Fibroblast of mammary gland (primary cell): ENCODE results near the gene AHNAK.

Source experiments
- DNase-seq: peaks from one replicate; pipeline ENCODE4 v3.0.0-alpha.2; 2010; ENCODE audit warnings: low read depth
- H3K4me3 ChIP-seq: 2 replicates; pipeline ENCODE4 v1.5.1; 2011; ENCODE audit warnings: low read depth, mild to moderate bottlenecking, low read length, moderate library complexity; ENCODE audit not compliant: control insufficient read depth
- CTCF ChIP-seq: conservative IDR thresholded peaks from 2 replicates; pipeline ENCODE4 v1.5.1; 2011; ENCODE audit warnings: low read depth, low read length, inconsistent platforms; ENCODE audit not compliant: control insufficient read depth, insufficient read depth

Gene AHNAK

GRCh38 chr11:62508336-62509058, 38.1 kb downstream of the AHNAK start:
- no peak for DNase-seq
- H3K4me3 ChIP-seq: no peak overlapping the region
- peak; percentile 27 for TF ChIP-seq CTCF

GRCh38 chr11:62507125-62507422, 39.5 kb downstream of the AHNAK start:
- DNase-seq: no peak
- TF ChIP-seq CTCF: no peak
- no peak overlapping the region for H3K4me3 ChIP-seq

- no peak for DNase-seq
- TF ChIP-seq CTCF: no peak
- no peak overlapping the region for H3K4me3 ChIP-seq
These were observed 40.0 kb downstream of the AHNAK start for GRCh38 chr11:62506413-62507124.

GRCh38 chr11:62505440-62506091, 41.0 kb downstream of the AHNAK start:
- TF ChIP-seq CTCF: no peak
- no peak for DNase-seq
- peak overlapping the region; percentile 9 for H3K4me3 ChIP-seq

- no peak for DNase-seq
- TF ChIP-seq CTCF: no peak
- no peak overlapping the region for H3K4me3 ChIP-seq
These were observed 41.6 kb downstream of the AHNAK start for GRCh38 chr11:62505059-62505439.

- TF ChIP-seq CTCF: no peak
- no peak overlapping the region for H3K4me3 ChIP-seq
- DNase-seq: no peak
These were observed 42.2 kb downstream of the AHNAK start for GRCh38 chr11:62504158-62504973.
